GM21619 (cell line): ENCODE results near the gene BRSK2.

Experiments
- ATAC-seq: cut with Tn5 transposase; IDR thresholded peaks from one replicate; pipeline ENCODE4 v1.9.1; 2021; ENCODE audit not compliant: unreplicated experiment

Gene BRSK2

GRCh38 chr11:1449490-1450243 lies 59.9 kb downstream of the BRSK2 start:
- no peak for ATAC-seq

- no peak for ATAC-seq
Observed at GRCh38 chr11:1450344-1450875, 60.7 kb downstream of the BRSK2 start.

- no peak for ATAC-seq
Observed at GRCh38 chr11:1450949-1451710, 61.4 kb downstream of the BRSK2 start.

GRCh38 chr11:1451781-1452470 lies 62.2 kb downstream of the BRSK2 start:
- ATAC-seq, result no peak

GRCh38 chr11:1452744-1453143 lies 63.0 kb downstream of the BRSK2 start:
- ATAC-seq, result no peak

GRCh38 chr11:1453611-1454034 lies 63.9 kb downstream of the BRSK2 start:
- no peak for ATAC-seq

- ATAC-seq, result no peak
Observed at GRCh38 chr11:1454576-1454975, 64.8 kb downstream of the BRSK2 start.

- ATAC-seq, result no peak
Observed at GRCh38 chr11:1455032-1455762, 65.5 kb downstream of the BRSK2 start.

GRCh38 chr11:1455763-1456060 lies 66.0 kb downstream of the BRSK2 start:
- no peak for ATAC-seq

GRCh38 chr11:1456176-1456575 lies 66.4 kb downstream of the BRSK2 start:
- ATAC-seq, result no peak

GRCh38 chr11:1456596-1457325 lies 67.0 kb downstream of the BRSK2 start:
- no peak for ATAC-seq

GRCh38 chr11:1457326-1457680 lies 67.6 kb downstream of the BRSK2 start:
- no peak for ATAC-seq

- no peak for ATAC-seq
Observed at GRCh38 chr11:1457856-1458255, 68.1 kb downstream of the BRSK2 start.

GRCh38 chr11:1458340-1459218 lies 68.8 kb downstream of the BRSK2 start:
- ATAC-seq, result no peak

GRCh38 chr11:1459219-1459575 lies 69.5 kb downstream of the BRSK2 start:
- no peak for ATAC-seq

GRCh38 chr11:1459764-1460395 lies 70.1 kb downstream of the BRSK2 start:
- ATAC-seq, result no peak

- no peak for ATAC-seq
Observed at GRCh38 chr11:1460396-1460985, 70.8 kb downstream of the BRSK2 start.

- ATAC-seq, result no peak
Observed at GRCh38 chr11:1460986-1461825, 71.5 kb downstream of the BRSK2 start.
